Fibroblast of villous mesenchyme (primary cell): Measurements from ENCODE around the gene FBXL4. TPM values are rescaled to one million over a fixed set of nuclear protein-coding genes. Genes with fewer than 3 reads are reported as not detected.

ENCODE experiments used
- DNase-seq: peaks from one replicate; pipeline ENCODE4 v3.0.0-alpha.2; 2010; ENCODE audit warnings: low read depth
- H3K4me3 ChIP-seq: 2 replicates; pipeline ENCODE4 v1.5.1; 2011; ENCODE audit warnings: low read depth, mild to moderate bottlenecking, low read length
- CTCF ChIP-seq: IDR thresholded peaks from 2 replicates; pipeline ENCODE4 v1.5.1; 2012; ENCODE audit warnings: low read depth, mild to moderate bottlenecking, low read length; ENCODE audit not compliant: insufficient read depth
- total RNA-seq: library from RNA; depleted of rRNA; stranded (reverse); fragments of >200 nt; gene quantifications from 2 replicates; pipeline ENCODE4 v1.2.3, GENCODE V29; 2012

FBXL4 gene
- total RNA-seq, 1 donor, result 19.0 TPM

- no peak overlapping the region for H3K4me3 ChIP-seq
- no peak for TF ChIP-seq CTCF
- no peak for DNase-seq
Observed at GRCh38 chr6:98840996-98841513, 106.7 kb downstream of the FBXL4 start.

GRCh38 chr6:98840385-98840784, 107.4 kb downstream of the FBXL4 start:
- H3K4me3 ChIP-seq, result no peak overlapping the region

GRCh38 chr6:98839781-98840361, 107.9 kb downstream of the FBXL4 start:
- H3K4me3 ChIP-seq, result no peak overlapping the region
- peak; percentile 34 for TF ChIP-seq CTCF
- peak; percentile 10 for DNase-seq

More at GRCh38 chr6:98840385-98840784, 107.4 kb downstream of the FBXL4 start:
- no peak for DNase-seq
- TF ChIP-seq CTCF, result no peak

- DNase-seq, result no peak
- TF ChIP-seq CTCF, result no peak
Observed at GRCh38 chr6:98838975-98839374, 108.8 kb downstream of the FBXL4 start.

GRCh38 chr6:98838032-98838431, 109.7 kb downstream of the FBXL4 start:
- no peak for DNase-seq
- no peak overlapping the region for H3K4me3 ChIP-seq
- no peak for TF ChIP-seq CTCF

More at GRCh38 chr6:98838975-98839374, 108.8 kb downstream of the FBXL4 start:
- H3K4me3 ChIP-seq, result no peak overlapping the region

- no peak for DNase-seq
- no peak overlapping the region for H3K4me3 ChIP-seq
- no peak for TF ChIP-seq CTCF
Observed at GRCh38 chr6:98836962-98837944, 110.5 kb downstream of the FBXL4 start.
